H1 (cell line): ENCODE measurements around the gene PTPMT1.

Source experiments
- TEAD4 ChIP-seq: IDR thresholded peaks from 2 replicates; pipeline ENCODE4 v1.6.1; 2012; ENCODE audit warnings: low read depth, low read length, inconsistent platforms, mixed read lengths
- TF ChIP-seq, protein P1 (sequence below), 3 experiments: IDR thresholded peaks; 1 replicate in 2 of 3; 2 replicates in 1 of 3; pipeline versions ENCODE4 v1.5.1 to v1.6.1; 2011; ENCODE audit warnings: low read length in 3 of 3, mild to moderate bottlenecking in 3 of 3, inconsistent platforms in 2 of 3, low read depth in 1 of 3, moderate library complexity in 1 of 3; ENCODE audit not compliant: insufficient read depth in 1 of 3; ENCODE audit errors: control extremely low read depth in 1 of 3

DNA sequence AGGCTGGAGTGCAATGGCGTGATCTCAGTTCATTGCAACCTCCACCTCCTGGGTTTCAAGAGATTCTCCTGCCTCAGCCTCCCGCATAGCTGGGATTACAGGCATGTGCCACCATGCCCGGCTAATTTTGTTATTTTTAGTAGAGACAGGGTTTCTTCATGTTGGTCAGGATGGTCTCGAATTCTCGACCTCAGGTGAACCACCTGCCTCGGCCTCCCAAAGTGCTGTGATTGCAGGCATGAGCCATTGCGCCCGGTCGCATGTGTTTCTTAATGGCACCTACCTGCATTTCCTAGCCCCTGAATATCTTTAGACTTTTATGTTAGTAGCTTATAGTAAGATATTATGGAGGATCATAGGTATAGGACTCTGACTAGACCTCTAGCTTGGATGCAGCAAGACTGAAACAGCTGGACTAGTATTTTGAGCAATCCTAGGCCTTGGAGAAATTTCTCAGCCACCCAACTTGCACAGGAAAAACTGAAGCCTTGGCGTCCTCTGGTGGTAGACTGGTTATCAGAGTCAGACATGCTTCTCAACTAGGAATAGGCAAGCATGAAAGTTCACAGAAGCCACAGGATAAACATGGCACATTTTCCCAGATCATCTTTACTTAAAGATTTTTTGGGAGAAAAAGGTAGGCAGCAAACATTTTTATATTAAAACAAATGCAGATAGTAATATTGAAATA lies 51.5 kb downstream of the PTPMT1 start:
- TF ChIP-seq, protein P1, sequence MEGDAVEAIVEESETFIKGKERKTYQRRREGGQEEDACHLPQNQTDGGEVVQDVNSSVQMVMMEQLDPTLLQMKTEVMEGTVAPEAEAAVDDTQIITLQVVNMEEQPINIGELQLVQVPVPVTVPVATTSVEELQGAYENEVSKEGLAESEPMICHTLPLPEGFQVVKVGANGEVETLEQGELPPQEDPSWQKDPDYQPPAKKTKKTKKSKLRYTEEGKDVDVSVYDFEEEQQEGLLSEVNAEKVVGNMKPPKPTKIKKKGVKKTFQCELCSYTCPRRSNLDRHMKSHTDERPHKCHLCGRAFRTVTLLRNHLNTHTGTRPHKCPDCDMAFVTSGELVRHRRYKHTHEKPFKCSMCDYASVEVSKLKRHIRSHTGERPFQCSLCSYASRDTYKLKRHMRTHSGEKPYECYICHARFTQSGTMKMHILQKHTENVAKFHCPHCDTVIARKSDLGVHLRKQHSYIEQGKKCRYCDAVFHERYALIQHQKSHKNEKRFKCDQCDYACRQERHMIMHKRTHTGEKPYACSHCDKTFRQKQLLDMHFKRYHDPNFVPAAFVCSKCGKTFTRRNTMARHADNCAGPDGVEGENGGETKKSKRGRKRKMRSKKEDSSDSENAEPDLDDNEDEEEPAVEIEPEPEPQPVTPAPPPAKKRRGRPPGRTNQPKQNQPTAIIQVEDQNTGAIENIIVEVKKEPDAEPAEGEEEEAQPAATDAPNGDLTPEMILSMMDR (IDR thresholded peaks at IDR 0.05; ENCODE audit: control extremely low read depth in 1 of 3, insufficient read depth in 1 of 3, low read depth in 1 of 3, low read length in 3 of 3) = peak; percentile 14 to 83 (median 68)
- TF ChIP-seq TEAD4 = no peak
